Measurements from ENCODE around the gene SGTB. TPM values are rescaled to one million over a fixed set of nuclear protein-coding genes. Genes with fewer than 3 reads are reported as not detected.

The SGTB gene
- total RNA-seq, 4 donors from 2014 or later, result 3.8 to 6.3 (median 5.3) TPM

DNA sequence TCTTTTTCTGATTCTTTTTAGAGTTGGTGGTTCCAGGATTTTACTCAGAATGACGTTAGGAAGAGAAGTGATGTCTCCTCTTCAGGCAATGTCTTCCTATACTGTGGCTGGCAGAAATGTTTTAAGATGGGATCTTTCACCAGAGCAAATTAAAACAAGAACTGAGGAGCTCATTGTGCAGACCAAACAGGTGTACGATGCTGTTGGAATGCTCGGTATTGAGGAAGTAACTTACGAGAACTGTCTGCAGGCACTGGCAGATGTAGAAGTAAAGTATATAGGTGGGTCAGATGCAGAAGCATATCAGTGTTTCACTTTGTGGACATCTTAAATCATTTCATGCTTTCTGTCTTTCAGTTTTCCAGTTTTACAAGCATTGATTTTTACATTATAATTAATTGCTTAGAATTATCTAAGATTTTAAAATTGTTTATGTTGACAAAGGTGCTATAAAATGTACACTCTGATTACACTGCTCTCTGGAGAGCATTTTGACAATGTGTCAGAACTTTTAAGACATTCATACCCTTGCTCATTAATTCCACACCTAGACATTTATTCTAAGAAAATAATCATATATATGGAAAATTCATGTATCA, 36.7 kb upstream of the SGTB start:
- no peak overlapping the region for H3K4me3 ChIP-seq
- 81% methylated on average over 4 of the region's 4 CpGs for WGBS
- no peak for DNase-seq (ENCODE audit: low spot score in 2 of 2)
- no peaks in the 10 kb centered on the region for H3K4me1 ChIP-seq
- TF ChIP-seq EP300 (IDR thresholded peaks at IDR 0.05) (no peak), POLR2AphosphoS5 (IDR thresholded peaks at IDR 0.05) (no peak), POLR2A (IDR thresholded peaks at IDR 0.05) (no peak)
- TF ChIP-seq, protein P1, sequence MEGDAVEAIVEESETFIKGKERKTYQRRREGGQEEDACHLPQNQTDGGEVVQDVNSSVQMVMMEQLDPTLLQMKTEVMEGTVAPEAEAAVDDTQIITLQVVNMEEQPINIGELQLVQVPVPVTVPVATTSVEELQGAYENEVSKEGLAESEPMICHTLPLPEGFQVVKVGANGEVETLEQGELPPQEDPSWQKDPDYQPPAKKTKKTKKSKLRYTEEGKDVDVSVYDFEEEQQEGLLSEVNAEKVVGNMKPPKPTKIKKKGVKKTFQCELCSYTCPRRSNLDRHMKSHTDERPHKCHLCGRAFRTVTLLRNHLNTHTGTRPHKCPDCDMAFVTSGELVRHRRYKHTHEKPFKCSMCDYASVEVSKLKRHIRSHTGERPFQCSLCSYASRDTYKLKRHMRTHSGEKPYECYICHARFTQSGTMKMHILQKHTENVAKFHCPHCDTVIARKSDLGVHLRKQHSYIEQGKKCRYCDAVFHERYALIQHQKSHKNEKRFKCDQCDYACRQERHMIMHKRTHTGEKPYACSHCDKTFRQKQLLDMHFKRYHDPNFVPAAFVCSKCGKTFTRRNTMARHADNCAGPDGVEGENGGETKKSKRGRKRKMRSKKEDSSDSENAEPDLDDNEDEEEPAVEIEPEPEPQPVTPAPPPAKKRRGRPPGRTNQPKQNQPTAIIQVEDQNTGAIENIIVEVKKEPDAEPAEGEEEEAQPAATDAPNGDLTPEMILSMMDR (IDR thresholded peaks at IDR 0.05), result no peak
- H3K9me3 ChIP-seq, result no peaks in the 10 kb centered on the region
- no peaks in the 10 kb centered on the region for H3K27me3 ChIP-seq
- no peak overlapping the region for H3K27ac ChIP-seq
- peaks cover 9% of the 10 kb centered on the region for H3K36me3 ChIP-seq

DNA sequence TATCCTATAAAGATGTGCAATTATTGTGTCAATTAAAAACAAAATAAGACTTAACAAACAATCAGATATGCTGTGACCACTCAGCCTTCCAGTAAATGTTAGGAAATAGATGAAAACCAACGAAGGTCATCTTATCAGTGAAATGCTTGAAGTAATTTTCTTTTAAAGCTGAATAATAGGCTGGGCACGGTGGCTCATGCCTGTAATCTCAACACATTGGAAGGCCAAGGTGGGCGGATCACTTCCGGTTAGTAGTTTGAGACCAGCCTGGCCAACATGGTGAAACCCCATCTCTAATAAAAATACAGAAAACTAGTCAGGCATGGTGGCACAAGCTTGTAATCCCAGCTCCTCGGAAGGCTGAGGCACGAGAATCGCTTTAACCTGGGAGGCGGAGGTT, 31.3 kb upstream of the SGTB start:
- Histone ChIP-seq H3K4me1 (no peaks in the 10 kb centered on the region), H3K36me3 (no peaks in the 10 kb centered on the region), H3K4me3 (no peak overlapping the region), H3K9me3 (no peaks in the 10 kb centered on the region), H3K27ac (no peak overlapping the region), H3K27me3 (no peaks in the 10 kb centered on the region)
- no peak for DNase-seq (ENCODE audit: low spot score in 2 of 2)
- 90% methylated on average over 8 of the region's 8 CpGs for WGBS
- TF ChIP-seq, protein P1 (IDR thresholded peaks at IDR 0.05), result no peak
- TF ChIP-seq EP300 (IDR thresholded peaks at IDR 0.05) (no peak), POLR2AphosphoS5 (IDR thresholded peaks at IDR 0.05) (no peak)

DNA sequence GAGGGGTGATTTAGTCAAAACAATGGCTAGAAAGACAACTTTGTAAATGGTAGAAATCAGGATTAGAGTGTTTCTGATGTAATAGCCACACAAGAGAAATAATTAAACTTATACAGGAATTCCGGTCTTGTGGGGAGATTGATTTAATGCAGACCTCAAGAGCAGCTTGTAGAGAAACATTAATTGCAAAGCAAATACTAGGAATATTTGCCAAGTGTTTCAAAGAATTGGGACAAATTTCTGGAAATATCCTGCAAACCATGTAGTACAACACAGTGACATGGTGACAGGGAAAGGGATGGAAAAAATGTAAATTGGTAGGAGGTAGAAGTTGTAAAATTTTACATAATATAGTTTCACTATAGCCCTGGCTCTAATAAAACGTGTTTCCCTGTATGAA, 29.0 kb upstream of the SGTB start:
- Histone ChIP-seq H3K27ac (no peak overlapping the region), H3K27me3 (no peaks in the 10 kb centered on the region), H3K4me3 (no peak overlapping the region), H3K4me1 (no peaks in the 10 kb centered on the region), H3K9me3 (no peaks in the 10 kb centered on the region), H3K36me3 (no peaks in the 10 kb centered on the region)
- WGBS, result 73% methylated on average over 2 of the region's 2 CpGs
- no peak for TF ChIP-seq EP300 (IDR thresholded peaks at IDR 0.05)
- TF ChIP-seq, protein P1 (IDR thresholded peaks at IDR 0.05), result no peak
- no peak for TF ChIP-seq POLR2A (IDR thresholded peaks at IDR 0.05)
- no peak for TF ChIP-seq POLR2AphosphoS5 (IDR thresholded peaks at IDR 0.05)
- no peak for DNase-seq (ENCODE audit: low spot score in 2 of 2)

DNA sequence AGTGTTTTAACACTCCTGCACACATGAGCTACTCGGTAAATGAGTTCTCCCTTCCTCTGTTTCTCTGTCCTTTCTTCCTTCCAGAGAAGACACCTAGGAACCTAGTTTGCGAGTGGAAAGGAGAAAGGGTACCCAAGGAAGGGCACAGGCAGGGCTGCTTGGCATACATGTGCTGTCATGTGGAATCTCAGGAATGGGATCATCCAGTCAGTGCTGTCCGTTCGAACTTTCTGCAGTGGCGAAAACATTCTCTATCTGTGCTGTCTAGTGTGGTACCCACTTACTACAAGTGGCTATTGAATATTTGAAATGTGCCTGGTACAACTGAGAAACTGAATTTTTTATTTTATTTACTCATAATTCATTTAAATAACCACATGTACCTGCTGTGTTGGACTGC, 28.0 kb upstream of the SGTB start:
- 84% methylated on average over 5 of the region's 5 CpGs for WGBS
- Histone ChIP-seq H3K4me1 (no peaks in the 10 kb centered on the region), H3K9me3 (no peaks in the 10 kb centered on the region), H3K27me3 (no peaks in the 10 kb centered on the region), H3K4me3 (no peak overlapping the region), H3K27ac (no peak overlapping the region), H3K36me3 (no peaks in the 10 kb centered on the region)
- TF ChIP-seq POLR2AphosphoS5 (IDR thresholded peaks at IDR 0.05), result no peak
- TF ChIP-seq, protein P1 (IDR thresholded peaks at IDR 0.05), result no peak
- no peak for TF ChIP-seq EP300 (IDR thresholded peaks at IDR 0.05)
- no peak for TF ChIP-seq POLR2A (IDR thresholded peaks at IDR 0.05)
- DNase-seq (ENCODE audit: low spot score in 2 of 2), result no peak

DNA sequence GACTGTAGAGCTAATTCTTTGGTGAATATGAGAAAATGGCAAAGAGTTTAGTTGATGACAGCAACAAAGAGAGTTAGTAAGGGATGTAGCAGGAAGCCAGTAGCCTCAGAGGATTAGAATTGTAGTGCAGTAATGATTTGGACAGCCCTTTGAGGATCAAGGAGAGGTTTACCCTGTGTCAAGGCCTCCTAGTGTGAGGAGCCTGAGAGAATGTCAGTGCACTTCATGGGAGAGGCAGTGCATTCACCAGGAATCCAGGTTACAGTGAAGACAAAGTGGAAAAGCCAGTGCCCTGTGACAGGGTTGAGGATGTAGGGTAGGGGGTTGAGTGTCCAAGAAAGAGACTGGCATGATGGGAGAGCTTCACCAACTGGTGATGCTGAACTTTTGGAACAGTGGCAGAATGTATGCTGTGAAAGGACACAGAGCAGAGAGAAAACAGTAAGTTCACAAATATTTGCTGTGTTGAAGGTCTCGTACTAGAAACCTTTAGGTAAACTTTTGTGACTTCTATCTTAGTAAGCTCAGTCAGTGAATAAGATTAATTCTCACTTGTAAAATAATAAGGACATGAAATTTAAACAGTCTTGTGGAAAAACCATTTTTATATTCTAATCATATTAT, 27.4 kb upstream of the SGTB start:
- H3K9me3 ChIP-seq, result no peaks in the 10 kb centered on the region
- H3K27ac ChIP-seq, result no peak overlapping the region
- no peaks in the 10 kb centered on the region for H3K4me1 ChIP-seq
- 83% methylated on average over 1 of the region's 1 CpG for WGBS
- H3K4me3 ChIP-seq, result no peak overlapping the region
- H3K27me3 ChIP-seq, result no peaks in the 10 kb centered on the region
- DNase-seq (ENCODE audit: low spot score in 2 of 2), result no peak
- TF ChIP-seq EP300 (IDR thresholded peaks at IDR 0.05) (no peak), POLR2AphosphoS5 (IDR thresholded peaks at IDR 0.05) (no peak), POLR2A (IDR thresholded peaks at IDR 0.05) (no peak)
- TF ChIP-seq, protein P1 (IDR thresholded peaks at IDR 0.05), result no peak
- no peaks in the 10 kb centered on the region for H3K36me3 ChIP-seq

All from suprapubic skin (tissue), 4 donors.